Body of pancreas (tissue), 4 donors: Measurements from ENCODE around the gene MACF1.

Source experiments
- CTCF ChIP-seq, 7 experiments: fragments of 450-650 bp in 4 of 7; fragments of 200-600 bp in 3 of 7; sonication (generic) in 3 of 7; IDR thresholded peaks; one replicate each; pipeline ENCODE4 v1.5.1; 2016 to 2019; ENCODE audit warnings: antibody characterized with exemption in 7 of 7
- POLR2A ChIP-seq, 3 donors: fragments of 450-650 bp; IDR thresholded peaks; one replicate each; pipeline ENCODE4 v1.6.1; 2016; ENCODE audit warnings: antibody characterized with exemption in 3 of 3, mild to moderate bottlenecking in 2 of 3

GRCh38 chr1:39393645-39394044 is 189.2 kb downstream of the MACF1 start:
- no peak for TF ChIP-seq CTCF (IDR thresholded peaks at IDR 0.05)
- TF ChIP-seq POLR2A (IDR thresholded peaks at IDR 0.05) = no peak
